Central memory CD8-positive, alpha-beta T cell (primary cell): Measurements from ENCODE around the gene CCT5.

Experiments used
- ATAC-seq: fragments of 150-1000 bp; cut with Tn5 transposase; replicated peaks from 2 replicates; pipeline ENCODE4 v1.10.0; 2022; ENCODE audit warnings: mild to moderate bottlenecking, moderate FRiP score, moderate number of reproducible peaks; ENCODE audit not compliant: poor library complexity, severe bottlenecking; ENCODE audit errors: extremely low read depth
- DNase-seq, 2 donors: peaks; one replicate each; pipeline ENCODE4 v3.0.0; 2021; ENCODE audit warnings: low spot score in 2 of 2
- H3K27ac Mint-ChIP-seq: one replicate; pipeline ENCODE4 v1.8.0; 2022; ENCODE audit warnings: low read depth, mild to moderate bottlenecking, moderate library complexity, mixed read lengths
- H3K27me3 Mint-ChIP-seq: one replicate; pipeline ENCODE4 v1.8.0; 2022; ENCODE audit warnings: mixed read lengths
- H3K36me3 Mint-ChIP-seq: one replicate; pipeline ENCODE4 v1.8.0; 2022; ENCODE audit warnings: mild to moderate bottlenecking, moderate library complexity, mixed read lengths; ENCODE audit not compliant: insufficient read depth
- H3K4me1 Mint-ChIP-seq: one replicate; pipeline ENCODE4 v1.8.0; 2022; ENCODE audit warnings: mixed read lengths
- H3K4me3 Mint-ChIP-seq: one replicate; pipeline ENCODE4 v1.8.0; 2022; ENCODE audit warnings: mild to moderate bottlenecking, moderate library complexity, mixed read lengths
- H3K9me3 Mint-ChIP-seq: one replicate; pipeline ENCODE4 v1.8.0; 2022; ENCODE audit warnings: mixed read lengths

CCT5 gene

DNA sequence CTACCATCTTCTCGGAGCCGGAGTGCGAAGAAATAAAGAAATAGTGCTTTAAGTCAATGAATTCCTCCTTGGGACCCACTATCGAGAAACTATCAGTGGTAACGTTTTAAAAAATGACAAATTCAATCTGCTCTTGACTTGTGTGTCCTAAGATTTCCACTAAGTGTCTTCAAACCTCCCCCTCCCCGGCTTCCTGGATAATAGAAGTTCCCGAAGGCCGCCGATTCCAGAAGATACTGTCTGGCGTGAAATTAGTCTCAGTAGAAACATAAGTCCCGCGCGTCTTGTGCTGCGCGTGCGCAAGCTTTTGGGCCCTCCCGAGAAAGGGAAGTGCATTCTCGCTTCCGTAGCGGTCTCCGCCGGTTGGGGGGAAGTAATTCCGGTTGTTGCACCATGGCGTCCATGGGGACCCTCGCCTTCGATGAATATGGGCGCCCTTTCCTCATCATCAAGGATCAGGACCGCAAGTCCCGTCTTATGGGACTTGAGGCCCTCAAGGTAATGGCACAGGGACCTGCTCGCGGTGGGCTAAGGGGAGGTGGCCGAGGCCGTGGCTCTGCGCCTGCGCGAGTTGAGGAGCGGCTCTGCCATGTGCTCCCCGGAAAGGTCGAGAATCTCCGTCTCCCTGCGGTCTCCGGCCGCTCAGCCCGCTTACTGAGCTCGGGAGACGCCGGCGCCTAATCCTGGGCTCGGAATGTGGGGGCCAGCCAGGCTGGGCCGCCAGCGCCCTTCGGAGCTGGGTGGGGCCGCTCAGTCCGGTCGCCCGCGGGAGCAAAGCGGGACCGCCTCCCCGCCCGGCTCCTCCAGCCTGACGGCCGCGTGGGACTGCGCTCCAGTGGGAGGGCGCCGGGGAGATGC lies at the start of gene CCT5:
CCT5 (plus strand) TSS at position 333 of the 858 bp plus-strand sequence; CDS start at position 394, 61 bp downstream.
- no peaks in the 10 kb centered on the region for H3K27me3 Mint-ChIP-seq
- ATAC-seq (peak; percentile 77), DNase-seq (peak; percentile 79 to 89)
- peaks cover 37% of the 10 kb centered on the region for H3K36me3 Mint-ChIP-seq
- H3K4me3 Mint-ChIP-seq, result peak within 1 kb of the TSS; percentile 85
- peaks cover 48% of the 10 kb centered on the region for H3K4me1 Mint-ChIP-seq
- H3K9me3 Mint-ChIP-seq, result no peaks in the 10 kb centered on the region
- peak within 1 kb of the TSS; percentile 99 for H3K27ac Mint-ChIP-seq

DNA sequence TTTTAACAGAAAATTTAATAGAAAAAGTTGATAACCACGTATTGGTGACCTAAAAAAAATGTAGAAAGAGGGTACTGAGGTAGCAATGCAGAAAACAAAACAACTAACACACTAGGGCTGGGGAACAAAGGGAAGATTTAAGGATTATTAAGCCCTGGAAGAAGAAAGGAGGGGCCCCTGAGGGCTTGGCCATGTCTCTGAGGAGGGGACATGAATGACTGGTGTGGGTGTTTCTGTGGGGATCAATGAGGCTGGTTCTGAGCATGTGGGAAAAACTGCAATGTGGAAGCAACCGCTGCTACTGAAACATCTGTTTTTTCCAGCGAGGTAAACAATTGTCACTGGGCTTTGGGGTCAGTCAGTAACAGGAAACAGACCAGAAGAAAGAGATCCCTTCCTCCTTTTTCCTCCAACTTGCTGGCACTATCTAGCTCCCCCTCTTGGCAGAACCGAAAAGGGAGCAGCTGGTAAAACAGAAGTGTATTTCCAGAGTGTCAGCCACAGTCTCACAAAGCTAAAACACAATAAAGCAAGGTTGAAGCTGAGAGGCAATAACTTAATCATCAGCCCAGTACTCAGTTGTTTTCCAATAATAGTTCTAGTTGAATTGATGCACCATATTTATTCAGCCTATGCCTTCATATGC lies 48.7 kb upstream of the CCT5 start:
- ATAC-seq (no peak), DNase-seq (no peak)
- no peaks in the 10 kb centered on the region for H3K36me3 Mint-ChIP-seq
- no peak overlapping the region for H3K27ac Mint-ChIP-seq
- no peak overlapping the region for H3K4me3 Mint-ChIP-seq
- no peaks in the 10 kb centered on the region for H3K4me1 Mint-ChIP-seq
- H3K9me3 Mint-ChIP-seq, result no peaks in the 10 kb centered on the region
- H3K27me3 Mint-ChIP-seq, result no peaks in the 10 kb centered on the region

GRCh38 chr5:10202089-10202910 lies 47.8 kb upstream of the CCT5 start:
- Mint-ChIP-seq H3K4me1 (no peaks in the 10 kb centered on the region), H3K36me3 (no peaks in the 10 kb centered on the region), H3K27ac (no peak overlapping the region), H3K9me3 (no peaks in the 10 kb centered on the region), H3K27me3 (no peaks in the 10 kb centered on the region), H3K4me3 (no peak overlapping the region)
- DNase-seq (no peak), ATAC-seq (no peak)

GRCh38 chr5:10209004-10209403 lies 41.1 kb upstream of the CCT5 start:
- Mint-ChIP-seq H3K9me3 (no peaks in the 10 kb centered on the region), H3K4me3 (no peak overlapping the region), H3K4me1 (no peaks in the 10 kb centered on the region)

GRCh38 chr5:10213316-10213715 lies 36.8 kb upstream of the CCT5 start:
- Mint-ChIP-seq H3K27me3 (no peaks in the 10 kb centered on the region), H3K27ac (no peak overlapping the region), H3K4me3 (no peak overlapping the region), H3K9me3 (no peaks in the 10 kb centered on the region), H3K36me3 (no peaks in the 10 kb centered on the region), H3K4me1 (no peaks in the 10 kb centered on the region)
- no peak for DNase-seq
- no peak for ATAC-seq

More at GRCh38 chr5:10209004-10209403, 41.1 kb upstream of the CCT5 start:
- Mint-ChIP-seq H3K27me3 (no peaks in the 10 kb centered on the region), H3K36me3 (no peaks in the 10 kb centered on the region), H3K27ac (no peak overlapping the region)
- ATAC-seq, result no peak
- DNase-seq, result no peak

GRCh38 chr5:10214041-10214440 lies 36.0 kb upstream of the CCT5 start:
- no peaks in the 10 kb centered on the region for H3K36me3 Mint-ChIP-seq
- H3K9me3 Mint-ChIP-seq, result no peaks in the 10 kb centered on the region
- H3K4me1 Mint-ChIP-seq, result no peaks in the 10 kb centered on the region
- ATAC-seq (no peak), DNase-seq (no peak)
- H3K27me3 Mint-ChIP-seq, result no peaks in the 10 kb centered on the region
- H3K4me3 Mint-ChIP-seq, result no peak overlapping the region
- H3K27ac Mint-ChIP-seq, result no peak overlapping the region

- ATAC-seq (no peak), DNase-seq (no peak)
- Mint-ChIP-seq H3K9me3 (no peaks in the 10 kb centered on the region), H3K36me3 (no peaks in the 10 kb centered on the region), H3K4me1 (no peaks in the 10 kb centered on the region), H3K27ac (no peak overlapping the region), H3K27me3 (no peaks in the 10 kb centered on the region), H3K4me3 (no peak overlapping the region)
Observed at GRCh38 chr5:10215366-10215765, 34.7 kb upstream of the CCT5 start.

DNA sequence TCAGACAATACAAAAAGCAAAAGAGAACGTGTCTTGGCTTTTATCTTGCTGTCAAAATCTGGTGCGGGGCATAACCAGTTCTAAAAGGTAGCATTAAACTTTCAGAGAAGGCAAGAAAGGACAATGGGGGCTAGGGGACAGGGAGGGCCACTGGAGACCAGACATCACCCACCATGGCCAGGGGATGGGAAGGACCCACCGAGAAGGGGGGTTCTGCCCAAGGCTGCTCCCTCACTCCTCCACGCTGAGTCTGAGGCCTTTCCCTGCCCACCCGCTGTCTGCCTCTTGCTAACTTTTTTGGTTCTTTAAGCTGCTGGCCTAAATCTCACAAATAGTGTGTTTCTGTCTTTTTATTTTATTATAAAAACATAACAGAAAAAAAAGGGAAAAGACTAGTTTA lies 34.0 kb upstream of the CCT5 start:
- H3K36me3 Mint-ChIP-seq, result no peaks in the 10 kb centered on the region
- H3K4me3 Mint-ChIP-seq, result no peak overlapping the region
- ATAC-seq, result no peak
- H3K9me3 Mint-ChIP-seq, result no peaks in the 10 kb centered on the region
- H3K27me3 Mint-ChIP-seq, result no peaks in the 10 kb centered on the region
- H3K4me1 Mint-ChIP-seq, result no peaks in the 10 kb centered on the region
- no peak overlapping the region for H3K27ac Mint-ChIP-seq
- no peak for DNase-seq

DNA sequence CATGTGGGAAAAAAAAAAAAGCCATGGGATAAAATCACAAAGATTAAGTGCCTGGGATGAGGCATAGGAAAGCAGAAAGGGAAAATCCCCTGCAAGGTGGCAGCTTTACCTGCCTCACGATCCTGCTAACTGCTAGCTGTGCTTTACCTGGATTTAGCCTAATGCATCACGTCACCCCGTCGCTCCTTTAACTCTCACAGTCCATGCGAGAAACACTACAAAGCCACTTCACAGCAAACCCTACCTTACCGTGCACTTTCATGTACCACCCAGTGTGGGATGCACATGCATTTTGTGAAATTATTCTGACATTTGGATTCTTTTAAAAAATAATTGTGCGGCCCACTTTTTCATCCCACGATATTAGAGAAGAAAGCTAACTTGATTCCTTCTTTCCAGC lies 31.4 kb upstream of the CCT5 start:
- H3K4me1 Mint-ChIP-seq, result no peaks in the 10 kb centered on the region

DNA sequence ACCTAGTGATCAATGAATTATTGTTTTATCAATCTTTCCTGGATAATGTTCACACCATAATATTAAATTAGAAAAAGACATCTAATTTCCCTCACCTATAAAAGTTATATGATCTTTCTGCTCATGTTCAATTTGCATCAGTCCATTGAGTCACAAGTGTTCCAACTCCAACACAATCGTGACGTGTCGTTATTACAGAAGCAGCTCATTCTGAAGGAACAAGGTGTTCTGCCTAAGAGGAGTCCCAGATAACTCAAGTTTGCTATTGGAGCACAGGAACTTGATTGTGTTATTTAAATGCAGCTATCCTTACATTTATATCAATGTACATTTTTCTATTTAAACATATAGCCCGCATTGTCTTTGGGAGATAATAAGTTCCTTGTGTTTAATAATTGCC lies 31.0 kb upstream of the CCT5 start:
- no peaks in the 10 kb centered on the region for H3K36me3 Mint-ChIP-seq
- no peaks in the 10 kb centered on the region for H3K4me1 Mint-ChIP-seq
- DNase-seq, result no peak
- no peak overlapping the region for H3K4me3 Mint-ChIP-seq
- no peaks in the 10 kb centered on the region for H3K9me3 Mint-ChIP-seq
- no peak overlapping the region for H3K27ac Mint-ChIP-seq
- no peaks in the 10 kb centered on the region for H3K27me3 Mint-ChIP-seq
- no peak for ATAC-seq

More for the DNA sequence above, 31.4 kb upstream of the CCT5 start:
- DNase-seq (no peak), ATAC-seq (no peak)
- no peaks in the 10 kb centered on the region for H3K27me3 Mint-ChIP-seq
- H3K36me3 Mint-ChIP-seq, result no peaks in the 10 kb centered on the region
- no peak overlapping the region for H3K27ac Mint-ChIP-seq
- no peaks in the 10 kb centered on the region for H3K9me3 Mint-ChIP-seq
- H3K4me3 Mint-ChIP-seq, result no peak overlapping the region

DNA sequence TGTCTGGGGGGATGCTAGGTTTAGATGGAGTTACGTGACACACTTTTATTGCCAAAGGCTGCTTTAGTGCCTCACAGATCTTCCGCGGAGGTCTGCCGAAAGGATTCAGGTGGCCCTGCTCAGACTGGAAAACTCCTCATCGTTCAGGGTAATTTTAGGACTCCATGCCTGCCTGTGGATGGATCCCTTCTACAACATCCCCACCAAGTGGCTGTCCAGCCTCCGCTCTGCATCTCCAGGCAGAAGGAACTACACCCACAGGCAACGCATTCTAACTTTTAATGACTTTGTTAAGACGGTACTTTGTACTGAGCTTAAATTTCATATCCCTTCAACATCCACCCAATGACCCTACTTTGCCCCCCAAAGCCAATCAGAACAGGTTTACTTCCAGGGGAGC lies 29.8 kb upstream of the CCT5 start:
- Mint-ChIP-seq H3K36me3 (no peaks in the 10 kb centered on the region), H3K4me3 (no peak overlapping the region), H3K27ac (no peak overlapping the region), H3K27me3 (no peaks in the 10 kb centered on the region), H3K4me1 (no peaks in the 10 kb centered on the region), H3K9me3 (peaks cover 4% of the 10 kb centered on the region)
- ATAC-seq, result no peak
- no peak for DNase-seq

DNA sequence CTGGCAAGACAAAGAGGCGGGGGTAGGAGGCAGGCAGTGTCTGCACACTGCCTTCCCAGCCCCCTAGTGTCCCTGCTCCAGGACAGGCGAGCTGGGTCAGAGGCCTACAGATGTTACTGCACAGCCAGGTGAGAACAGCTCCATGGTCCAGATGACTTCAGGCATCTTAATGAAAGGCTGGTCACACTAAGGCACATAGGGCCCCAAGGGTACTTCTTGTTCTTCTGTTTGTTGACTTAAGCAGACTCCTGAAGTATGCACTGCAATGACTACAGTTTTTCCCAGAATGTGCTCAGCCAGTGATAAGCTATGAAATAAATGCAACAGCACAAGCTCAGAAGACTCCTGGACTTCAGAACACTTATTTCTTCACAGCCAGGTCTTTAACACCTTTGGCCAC lies 27.8 kb upstream of the CCT5 start:
- H3K36me3 Mint-ChIP-seq, result no peaks in the 10 kb centered on the region
- DNase-seq (no peak), ATAC-seq (no peak)
- H3K9me3 Mint-ChIP-seq, result peaks cover 12% of the 10 kb centered on the region
- no peaks in the 10 kb centered on the region for H3K4me1 Mint-ChIP-seq
- H3K27me3 Mint-ChIP-seq, result no peaks in the 10 kb centered on the region
- H3K27ac Mint-ChIP-seq, result no peak overlapping the region
- H3K4me3 Mint-ChIP-seq, result no peak overlapping the region
